Measurements from ENCODE around the gene LRRC46. TPM values are rescaled to one million over a fixed set of nuclear protein-coding genes. Genes with fewer than 3 reads are reported as not detected.

Gene LRRC46
- total and polyA plus RNA-seq, 2 donors (not counting 1 experiment from before 2014, with no cell fraction given) = 0.69 to 2.4 TPM

DNA sequence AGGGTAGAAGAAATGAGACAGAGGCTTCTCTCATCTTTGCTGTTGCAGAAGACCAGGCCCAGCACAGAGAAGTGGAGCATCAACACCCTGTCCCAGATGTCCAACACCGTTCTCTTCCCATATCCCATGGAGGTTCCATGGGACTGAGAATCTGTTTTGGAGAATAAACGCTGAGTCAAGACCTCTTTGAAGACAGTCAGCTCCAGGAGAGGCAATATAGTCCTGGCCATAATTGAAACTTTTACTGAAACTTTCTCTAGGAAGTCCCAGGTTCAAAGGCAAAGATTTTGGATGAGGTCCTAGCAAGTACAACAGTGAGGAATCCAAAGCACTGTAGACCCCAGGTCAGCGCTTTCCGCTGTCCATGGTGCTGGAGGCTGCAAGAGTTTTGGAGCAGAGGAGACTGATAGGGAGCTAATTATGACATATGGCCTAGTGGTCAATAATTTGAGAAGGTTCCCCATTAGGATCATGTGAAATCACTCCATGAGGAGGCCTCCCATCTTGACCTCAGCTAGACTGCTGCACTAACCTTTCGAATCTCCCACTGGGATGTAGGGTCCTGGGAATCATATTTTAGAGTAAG lies 45.8 kb upstream of the LRRC46 start:
- ATAC-seq (ENCODE audit: low read depth) = no peak

More for the DNA sequence above, 45.8 kb upstream of the LRRC46 start:
- H2AFZ ChIP-seq (ENCODE audit: insufficient read depth, low read depth, low read length, poor library complexity, severe bottlenecking) = no peak overlapping the region
- H3K9me3 ChIP-seq (ENCODE audit: control extremely low read depth in 1 of 3, control insufficient read depth in 2 of 3, insufficient read depth in 1 of 3, low read length in 2 of 3) = no peaks in the 10 kb centered on the region
- Mint-ChIP-seq H3K4me3 (no peak overlapping the region), H3K27ac (no peak overlapping the region), H3K27me3 (peaks cover 65% of the 10 kb centered on the region), H3K4me1 (peaks cover 9% of the 10 kb centered on the region), H3K9me3 (ENCODE audit: insufficient read depth) (no peaks in the 10 kb centered on the region)
- no peak for DNase-seq
- H3K4me2 ChIP-seq (replicated peaks; ENCODE audit: low read depth, low read length, poor library complexity, severe bottlenecking) = no peak overlapping the region
- no peaks in the 10 kb centered on the region for H3K36me3 ChIP-seq (replicated peaks in 1 of 2; ENCODE audit: control extremely low read depth in 1 of 2, control insufficient read depth in 1 of 2, extremely low read depth in 1 of 2, insufficient read depth in 2 of 2, low read length in 1 of 2)
- ChIA-PET CTCF (interaction anchor here (1.2 kb wide), 1 partner anchor 122 kb away, joined by 3 read pairs; no protein-coding TSS in a partner anchor), POLR2A (no interaction called here)
- no peaks in the 10 kb centered on the region for H4K20me1 ChIP-seq (ENCODE audit: control insufficient read depth, insufficient read depth, low read length, poor library complexity, severe bottlenecking)
- intact Hi-C loops (cut with micrococcal nuclease) = no loop called here
- peaks cover 10% of the 10 kb centered on the region in 2 donors for H3K4me1 ChIP-seq (ENCODE audit: control insufficient read depth in 2 of 2, insufficient read depth in 2 of 2, low read length in 2 of 2)
- H3K9ac ChIP-seq (ENCODE audit: low read length) = no peak overlapping the region
- H3K27me3 ChIP-seq (replicated peaks in 1 of 4; ENCODE audit: control extremely low read depth in 1 of 4, control insufficient read depth in 3 of 4, insufficient read depth in 4 of 4, low read length in 3 of 4) = peaks cover 0 to 23% (median 18%) of the 10 kb centered on the region in 4 experiments
- WGBS (ENCODE audit: insufficient coverage) = 30% methylated on average over 3 of the region's 5 CpGs
- no peaks in the 10 kb centered on the region for H3K79me2 ChIP-seq (ENCODE audit: control insufficient read depth, insufficient read depth, low read length)
- TF ChIP-seq EZH2 (IDR thresholded peaks at IDR 0.05; ENCODE audit: borderline replicate concordance, insufficient read depth, low read depth, low read length, poor library complexity, severe bottlenecking) = no peak
- TF ChIP-seq, protein P1, sequence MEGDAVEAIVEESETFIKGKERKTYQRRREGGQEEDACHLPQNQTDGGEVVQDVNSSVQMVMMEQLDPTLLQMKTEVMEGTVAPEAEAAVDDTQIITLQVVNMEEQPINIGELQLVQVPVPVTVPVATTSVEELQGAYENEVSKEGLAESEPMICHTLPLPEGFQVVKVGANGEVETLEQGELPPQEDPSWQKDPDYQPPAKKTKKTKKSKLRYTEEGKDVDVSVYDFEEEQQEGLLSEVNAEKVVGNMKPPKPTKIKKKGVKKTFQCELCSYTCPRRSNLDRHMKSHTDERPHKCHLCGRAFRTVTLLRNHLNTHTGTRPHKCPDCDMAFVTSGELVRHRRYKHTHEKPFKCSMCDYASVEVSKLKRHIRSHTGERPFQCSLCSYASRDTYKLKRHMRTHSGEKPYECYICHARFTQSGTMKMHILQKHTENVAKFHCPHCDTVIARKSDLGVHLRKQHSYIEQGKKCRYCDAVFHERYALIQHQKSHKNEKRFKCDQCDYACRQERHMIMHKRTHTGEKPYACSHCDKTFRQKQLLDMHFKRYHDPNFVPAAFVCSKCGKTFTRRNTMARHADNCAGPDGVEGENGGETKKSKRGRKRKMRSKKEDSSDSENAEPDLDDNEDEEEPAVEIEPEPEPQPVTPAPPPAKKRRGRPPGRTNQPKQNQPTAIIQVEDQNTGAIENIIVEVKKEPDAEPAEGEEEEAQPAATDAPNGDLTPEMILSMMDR (IDR thresholded peaks at IDR 0.05) = no peak
- H3K4me3 ChIP-seq (ENCODE audit: control extremely low read depth in 1 of 5, extremely low read depth in 1 of 5, insufficient read depth in 1 of 5, low read depth in 2 of 5, low read length in 4 of 5) = no peak overlapping the region
- H3K27ac ChIP-seq (ENCODE audit: low read length in 2 of 2) = no peak overlapping the region
